HepG2 (cell line): ENCODE measurements around the gene CHST14. TPM values are rescaled to one million over a fixed set of nuclear protein-coding genes. Genes with fewer than 3 reads are reported as not detected.

ENCODE experiments used
- ATAC-seq: fragments of 200-7000 bp; cut with Tn5 transposase; 3 replicates; pipeline ENCODE4 v1.9.1; 2020; ENCODE audit warnings: mild to moderate bottlenecking, moderate library complexity
- BruUV-seq: library from RNA; stranded (reverse); fragments of 400-500 nt; replicated peaks from 2 replicates; lab custom pipeline; 2021; lab: Mats Ljungman, UMichigan
- CTCF ChIA-PET: fragments of 300-600 bp; formaldehyde crosslinking; extraction: SDS; loops from one replicate; lab custom pipeline; 2021; ENCODE audit warnings: low total read pairs, inconsistent platforms, low intra/inter-chr PET ratio; lab: Yijun Ruan, JAX
- POLR2A ChIA-PET: fragments of 350-600 bp; sonication (Branson Sonifier 250); formaldehyde crosslinking; loops from one replicate; lab custom pipeline; 2020; ENCODE audit warnings: antibody characterized with exemption, inconsistent platforms; lab: Yijun Ruan, JAX
- DNase-seq: peaks from one replicate; pipeline ENCODE4 v3.0.0-alpha.2; 2015; ENCODE audit warnings: low spot score
- FAIRE-seq: peaks from 3 replicates; lab custom pipeline; 2011; peaks lifted over from hg19 to GRCh38; lab: Jason Lieb, UNC
- H2AFZ ChIP-seq: one replicate; pipeline ENCODE4 v1.6.1; 2011; ENCODE audit warnings: low read length, inconsistent platforms
- H3K27ac ChIP-seq: fragments of 300-600 bp; 3 replicates; pipeline ENCODE4 v1.8.0; 2011; ENCODE audit warnings: mixed run types, mild to moderate bottlenecking, mixed read lengths, low read length, inconsistent platforms; ENCODE audit not compliant: insufficient read depth; ENCODE audit errors: extremely low read length
- H3K27me3 ChIP-seq, 2 experiments: fragments of 200-600 bp in 1 of 2; 2 replicates in 1 of 2; 3 replicates in 1 of 2; pipeline versions ENCODE4 v1.6.0 to v1.8.0; 2011; ENCODE audit warnings: low read length in 2 of 2, mild to moderate bottlenecking in 2 of 2, moderate library complexity in 2 of 2, inconsistent platforms in 1 of 2; ENCODE audit not compliant: insufficient read depth in 2 of 2, control insufficient read depth in 1 of 2
- H3K36me3 ChIP-seq, 2 experiments: fragments of 200-600 bp in 1 of 2; replicated peaks in 1 of 2; 2 replicates in 1 of 2; 3 replicates in 1 of 2; pipeline versions ENCODE4 v1.5.1 to v1.8.0; 2011; ENCODE audit warnings: low read length in 2 of 2, inconsistent platforms in 1 of 2; ENCODE audit not compliant: insufficient read depth in 2 of 2, control insufficient read depth in 1 of 2
- H3K4me1 ChIP-seq: 2 replicates; pipeline ENCODE4 v1.5.1; 2012; ENCODE audit warnings: low read length, inconsistent platforms; ENCODE audit not compliant: insufficient read depth
- H3K4me2 ChIP-seq: 2 replicates; pipeline ENCODE4 v1.6.0; 2011; ENCODE audit warnings: low read depth, low read length, inconsistent platforms
- H3K4me3 ChIP-seq, 3 experiments: fragments of 200-600 bp in 1 of 3; sonication (generic), shearing (Covaris generic) in 1 of 3; replicated peaks in 1 of 3; 2 replicates each; pipeline ENCODE4 v1.5.1; 2011 to 2016; ENCODE audit warnings: low read length in 3 of 3, inconsistent platforms in 2 of 3, low read depth in 2 of 3, mild to moderate bottlenecking in 2 of 3, control low read depth in 1 of 3, mixed read lengths in 1 of 3; ENCODE audit not compliant: insufficient read depth in 1 of 3
- H3K79me2 ChIP-seq: one replicate; pipeline ENCODE4 v1.6.1; 2011; ENCODE audit warnings: low read length, inconsistent platforms; ENCODE audit not compliant: insufficient read depth
- H3K9ac ChIP-seq: 2 replicates; pipeline ENCODE4 v1.6.0; 2011; ENCODE audit warnings: mild to moderate bottlenecking, low read depth, low read length, inconsistent platforms; ENCODE audit not compliant: insufficient read depth
- H3K9me3 ChIP-seq: 2 replicates; pipeline ENCODE4 v1.5.1; 2012; ENCODE audit warnings: mild to moderate bottlenecking, low read length
- H4K20me1 ChIP-seq: 2 replicates; pipeline ENCODE4 v1.6.0; 2011; ENCODE audit warnings: inconsistent platforms, mild to moderate bottlenecking, low read length, moderate library complexity; ENCODE audit not compliant: insufficient read depth
- CEBPZ ChIP-seq: IDR thresholded peaks from 2 replicates; pipeline ENCODE4 v1.6.1; 2012; ENCODE audit warnings: low read length, improper control_type of control experiment
- PRDM15 ChIP-seq: sonication (generic); formaldehyde crosslinking; IDR thresholded peaks from 2 replicates; pipeline ENCODE4 v1.4.0; 2020; ENCODE audit warnings: missing genetic modification reagents
- SNAPC4 ChIP-seq: sonication (generic); formaldehyde crosslinking; IDR thresholded peaks from 2 replicates; pipeline ENCODE4 v1.4.0; 2020; ENCODE audit warnings: mild to moderate bottlenecking, missing genetic modification reagents
- ZKSCAN8 ChIP-seq: IDR thresholded peaks from 2 replicates; pipeline ENCODE4 v1.6.1; 2016; ENCODE audit warnings: borderline replicate concordance, missing genetic modification reagents, missing compliant biosample characterization
- ZNF574 ChIP-seq: sonication (generic); formaldehyde crosslinking; IDR thresholded peaks from 2 replicates; pipeline ENCODE4 v1.4.0; 2020; ENCODE audit warnings: missing genetic modification reagents
- ZNF616 ChIP-seq: sonication (generic); formaldehyde crosslinking; IDR thresholded peaks from 2 replicates; pipeline ENCODE4 v1.5.0; 2020; ENCODE audit warnings: low read depth, mild to moderate bottlenecking, missing genetic modification reagents
- ZNF776 ChIP-seq: sonication (generic); formaldehyde crosslinking; IDR thresholded peaks from 2 replicates; pipeline ENCODE4 v1.4.0; 2020; ENCODE audit warnings: mild to moderate bottlenecking, missing genetic modification reagents
- ZNF878 ChIP-seq: sonication (generic); formaldehyde crosslinking; IDR thresholded peaks from 2 replicates; pipeline ENCODE4 v1.8.1; 2023; ENCODE audit warnings: mild to moderate bottlenecking, missing genetic modification reagents, moderate library complexity
- WGBS: methylation state at CpG from one replicate; pipeline ENCODE4 v1.1.6; 2017; ENCODE audit warnings: low lambda C conversion rate; 5-methylcytosine and 5-hydroxymethylcytosine counted together
- in situ Hi-C: cut with HindIII; loops from 2 replicates; pipeline ENCODE4 v1.10.0; 2017; ENCODE audit warnings: low pct_unique_long_range_greater_than_20kb; ENCODE audit not compliant: extremely low pct_ligation_motif_present
- intact Hi-C: fragments of 100-400 bp; cut with micrococcal nuclease; formaldehyde crosslinking; loops from one replicate; pipeline ENCODE4 v1.10.0; 2022; ENCODE audit not compliant: unreplicated experiment
- polyA plus RNA-seq, 8 experiments: library from polyadenylated mRNA; depleted of rRNA in 3 of 8; stranded (reverse) in 7 of 8; unstranded in 1 of 8; fragments of >200 nt; fragmentation: Illumina TruSeq in 4 of 8; extraction: Trizol in 4 of 8; gene quantifications; 2 replicates each; pipeline versions ENCODE4 v1.2.1 to v1.2.3, GENCODE V29; 2011 to 2016; ENCODE audit warnings: low read depth in 4 of 8, missing spikeins in 1 of 8, mixed read lengths in 1 of 8; ENCODE audit not compliant: insufficient read depth in 1 of 8
- total RNA-seq, 5 experiments: library from RNA; depleted of rRNA; stranded (reverse); fragments of >200 nt; fragmentation: Illumina TruSeq; extraction: Trizol; gene quantifications; 2 replicates each; pipeline ENCODE4 v1.2.3, GENCODE V29; 2016; ENCODE audit warnings: low read depth in 1 of 5

The CHST14 gene
- total and polyA plus RNA-seq, 2 of the 13 experiments (the other 11 are each of a cell fraction or from before 2014, with no cell fraction given), result 8.9 to 12.4 TPM

- in situ Hi-C loops, result no loop called here
- CTCF ChIA-PET, result no interaction called here
- H3K4me3 ChIP-seq, result no peak overlapping the region
- TF ChIP-seq CEBPZ (no peak), PRDM15 (CRISPR knock-in tag) (no peak), ZNF878 (no peak), ZKSCAN8 (CRISPR knock-in tag) (no peak), ZNF776 (CRISPR knock-in tag) (no peak), ZNF616 (CRISPR knock-in tag) (no peak), SNAPC4 (CRISPR knock-in tag) (no peak), ZNF574 (CRISPR knock-in tag) (no peak)
Measured at GRCh38 chr15:40463886-40464545, 6.8 kb upstream of the CHST14 start.

More at GRCh38 chr15:40463886-40464545, 6.8 kb upstream of the CHST14 start:
- no peak for FAIRE-seq
- peaks cover 25 to 45% of the 10 kb centered on the region in 2 experiments; a peak in 4 of 5 replicates for H3K36me3 ChIP-seq
- WGBS, result 95% methylated on average over 9 of the region's 14 CpGs
- POLR2A ChIA-PET, result no interaction called here
- H4K20me1 ChIP-seq, result no peaks in the 10 kb centered on the region
- H3K27ac ChIP-seq, result no peak overlapping the region
- no peak overlapping the region for H3K9ac ChIP-seq
- no peak overlapping the region for H3K4me2 ChIP-seq
- no peak for ATAC-seq
- DNase-seq, result no peak
- intact Hi-C loops, result no loop called here
- no peaks in the 10 kb centered on the region for H3K9me3 ChIP-seq
- no peak overlapping the region for H2AFZ ChIP-seq
- H3K27me3 ChIP-seq, result no peaks in the 10 kb centered on the region
- no peaks in the 10 kb centered on the region for H3K4me1 ChIP-seq
- BruUV-seq, result no TSS peak
- peaks cover 2% of the 10 kb centered on the region for H3K79me2 ChIP-seq
